HG02840 (cell line): ENCODE data around the gene TMEM255B.
"Not testable (repeated sequence)": the region's sequence is repeated elsewhere in the genome, so short reads cannot be mapped to it uniquely, and the experiment has no call there.

Source experiments
- ATAC-seq: cut with Tn5 transposase; IDR thresholded peaks from one replicate; pipeline ENCODE4 v1.9.1; 2021; ENCODE audit warnings: mild to moderate bottlenecking, moderate library complexity, moderate number of reproducible peaks; ENCODE audit not compliant: unreplicated experiment, low FRiP score

Gene TMEM255B

GRCh38 chr13:113758651-113759524 is at the start of gene TMEM255B:
Gene TMEM255B (plus strand): TSS chr13:113759226. CDS start chr13:113759270, 44 bp downstream.
- no peak for ATAC-seq

- no peak for ATAC-seq
Measured at GRCh38 chr13:113722921-113723320, 36.1 kb upstream of the TMEM255B start.

GRCh38 chr13:113723410-113724015 is 35.5 kb upstream of the TMEM255B start:
- no peak for ATAC-seq

DNA sequence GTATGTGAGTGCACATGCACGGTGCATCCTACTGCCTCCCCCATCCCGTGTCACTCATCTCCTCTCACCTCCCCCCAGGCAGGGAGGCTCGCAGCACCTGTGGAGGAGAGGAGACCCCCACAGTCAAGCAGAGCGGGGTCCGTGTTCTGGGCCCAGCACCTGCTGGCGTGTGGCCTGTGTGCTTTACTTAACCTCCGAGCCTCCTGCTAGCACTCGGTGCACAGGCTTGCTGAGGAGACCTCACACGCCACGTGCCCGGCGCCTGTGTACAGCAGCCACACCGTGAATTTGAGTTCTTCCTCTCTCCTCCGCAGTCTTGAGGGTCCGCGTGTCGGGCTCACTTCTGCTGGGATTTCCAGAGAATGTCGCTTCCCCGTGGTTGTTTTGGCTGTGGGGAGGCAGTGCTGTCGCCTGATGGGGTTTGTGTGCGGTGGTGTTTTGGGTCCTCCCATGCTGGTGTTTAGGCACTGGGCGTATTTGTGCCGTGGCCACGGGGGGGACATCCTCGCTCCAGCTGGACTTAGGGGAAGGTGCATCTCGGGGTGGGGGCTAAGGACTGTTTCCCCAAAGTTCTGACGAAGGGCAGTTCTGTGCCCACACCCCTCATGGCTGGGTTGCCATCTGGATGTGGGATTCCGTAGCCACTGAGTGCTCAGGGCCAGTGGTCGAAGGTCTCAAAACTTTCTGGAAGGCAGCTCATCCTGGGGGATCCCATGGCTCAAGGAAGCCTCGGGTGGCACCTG is 34.8 kb upstream of the TMEM255B start:
- ATAC-seq = no peak

- peak; percentile 89 for ATAC-seq
Measured at GRCh38 chr13:113724780-113725315, 34.2 kb upstream of the TMEM255B start.

GRCh38 chr13:113725329-113726105 is 33.5 kb upstream of the TMEM255B start:
- not testable (repeated sequence) for ATAC-seq

DNA sequence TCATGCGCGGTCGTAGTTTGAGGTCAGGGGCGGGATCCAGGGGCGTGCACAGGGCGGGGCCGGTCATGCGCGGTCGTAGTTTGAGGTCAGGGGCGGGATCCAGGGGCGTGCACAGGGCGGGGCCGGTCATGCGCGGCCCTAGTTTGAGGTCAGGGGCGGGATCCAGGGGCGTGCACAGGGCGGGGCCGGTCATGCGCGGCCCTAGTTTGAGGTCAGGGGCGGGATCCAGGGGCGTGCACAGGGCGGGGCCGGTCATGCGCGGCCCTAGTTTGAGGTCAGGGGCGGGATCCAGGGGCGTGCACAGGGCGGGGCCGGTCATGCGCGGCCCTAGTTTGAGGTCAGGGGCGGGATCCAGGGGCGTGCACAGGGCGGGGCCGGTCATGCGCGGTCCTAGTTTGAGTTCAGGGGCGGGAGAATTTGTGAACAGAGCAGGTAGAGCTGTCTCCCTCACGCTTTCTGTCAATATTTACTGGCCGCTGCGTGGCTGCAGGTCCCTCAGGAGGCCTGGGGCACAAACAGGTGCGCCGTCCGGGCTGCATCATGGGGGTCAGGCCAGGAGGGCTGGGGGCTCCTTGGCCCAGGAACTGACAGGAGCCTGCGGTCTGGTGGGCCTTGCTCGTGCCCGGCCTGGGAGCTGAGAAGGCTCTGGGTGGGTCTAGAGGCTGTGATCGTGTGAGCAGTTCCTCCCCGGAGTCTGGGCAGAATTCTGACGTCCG is 32.8 kb upstream of the TMEM255B start:
- not testable (repeated sequence) for ATAC-seq

GRCh38 chr13:113726961-113727411 is 32.0 kb upstream of the TMEM255B start:
- no peak for ATAC-seq

- ATAC-seq = no peak
Measured at GRCh38 chr13:113728571-113729054, 30.4 kb upstream of the TMEM255B start.

- no peak for ATAC-seq
Measured at GRCh38 chr13:113729187-113730019, 29.6 kb upstream of the TMEM255B start.

DNA sequence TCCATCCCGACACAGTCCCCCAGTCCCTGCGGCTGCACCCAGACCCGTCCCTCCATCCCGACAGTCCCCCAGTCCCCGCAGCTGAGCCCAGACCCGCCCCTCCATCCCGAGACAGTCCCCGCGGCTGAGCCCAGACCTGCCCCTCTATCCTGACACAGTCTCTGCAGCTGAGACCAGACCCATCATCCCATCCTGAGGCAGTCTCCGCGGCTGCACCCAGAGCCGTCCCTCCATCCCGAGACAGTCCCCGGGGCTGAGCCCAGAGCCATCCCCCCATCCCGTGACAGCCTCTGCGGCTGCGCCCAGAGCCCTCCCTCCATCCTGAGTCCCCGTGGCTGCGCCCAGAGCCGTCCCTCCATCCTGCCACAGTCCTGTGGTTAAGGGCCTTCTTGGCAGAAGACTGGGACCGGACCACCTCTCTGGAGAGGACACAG is 28.8 kb upstream of the TMEM255B start:
- ATAC-seq = no peak

GRCh38 chr13:113730831-113731191 is 28.2 kb upstream of the TMEM255B start:
- no peak for ATAC-seq

- no peak for ATAC-seq
Measured at GRCh38 chr13:113731192-113732175, 27.5 kb upstream of the TMEM255B start.

DNA sequence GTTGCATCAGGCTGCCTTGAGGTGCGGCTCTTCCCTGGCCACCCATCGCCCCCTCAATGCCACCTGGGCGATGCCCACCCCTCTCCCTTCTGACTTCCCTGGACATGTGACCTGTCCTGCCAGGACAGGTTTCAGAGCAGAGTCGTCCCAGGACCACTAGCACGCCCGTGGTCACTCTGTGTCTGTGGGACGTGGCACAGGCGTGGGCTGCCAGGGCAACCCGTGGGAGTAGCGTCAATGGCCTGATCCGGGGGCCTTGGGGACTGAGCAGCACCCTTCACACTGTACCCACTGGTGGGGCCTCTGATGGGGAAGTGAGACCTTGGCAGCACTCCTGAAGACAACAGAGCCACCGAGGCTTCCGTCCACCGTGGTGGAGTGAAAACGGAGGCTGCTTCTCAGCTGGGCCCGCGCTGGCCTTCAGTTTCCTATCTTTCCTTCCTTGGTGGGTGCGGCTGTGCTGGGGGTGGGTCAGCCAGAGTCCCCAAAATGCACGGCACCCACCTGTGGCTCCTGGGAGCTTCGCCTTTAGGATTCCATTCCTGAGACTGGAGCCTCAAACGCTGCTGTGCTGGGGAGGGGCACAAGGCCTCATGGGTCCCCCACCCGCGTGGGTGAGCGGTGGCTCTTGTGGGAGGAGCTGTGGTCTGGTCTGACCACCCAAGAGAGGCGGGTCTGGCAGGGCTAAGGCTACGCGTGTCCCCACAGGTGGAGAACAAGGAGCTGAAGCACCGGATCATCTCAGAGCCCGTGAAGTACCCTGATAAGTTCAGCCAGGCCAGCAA is 26.7 kb upstream of the TMEM255B start:
- ATAC-seq = no peak

DNA sequence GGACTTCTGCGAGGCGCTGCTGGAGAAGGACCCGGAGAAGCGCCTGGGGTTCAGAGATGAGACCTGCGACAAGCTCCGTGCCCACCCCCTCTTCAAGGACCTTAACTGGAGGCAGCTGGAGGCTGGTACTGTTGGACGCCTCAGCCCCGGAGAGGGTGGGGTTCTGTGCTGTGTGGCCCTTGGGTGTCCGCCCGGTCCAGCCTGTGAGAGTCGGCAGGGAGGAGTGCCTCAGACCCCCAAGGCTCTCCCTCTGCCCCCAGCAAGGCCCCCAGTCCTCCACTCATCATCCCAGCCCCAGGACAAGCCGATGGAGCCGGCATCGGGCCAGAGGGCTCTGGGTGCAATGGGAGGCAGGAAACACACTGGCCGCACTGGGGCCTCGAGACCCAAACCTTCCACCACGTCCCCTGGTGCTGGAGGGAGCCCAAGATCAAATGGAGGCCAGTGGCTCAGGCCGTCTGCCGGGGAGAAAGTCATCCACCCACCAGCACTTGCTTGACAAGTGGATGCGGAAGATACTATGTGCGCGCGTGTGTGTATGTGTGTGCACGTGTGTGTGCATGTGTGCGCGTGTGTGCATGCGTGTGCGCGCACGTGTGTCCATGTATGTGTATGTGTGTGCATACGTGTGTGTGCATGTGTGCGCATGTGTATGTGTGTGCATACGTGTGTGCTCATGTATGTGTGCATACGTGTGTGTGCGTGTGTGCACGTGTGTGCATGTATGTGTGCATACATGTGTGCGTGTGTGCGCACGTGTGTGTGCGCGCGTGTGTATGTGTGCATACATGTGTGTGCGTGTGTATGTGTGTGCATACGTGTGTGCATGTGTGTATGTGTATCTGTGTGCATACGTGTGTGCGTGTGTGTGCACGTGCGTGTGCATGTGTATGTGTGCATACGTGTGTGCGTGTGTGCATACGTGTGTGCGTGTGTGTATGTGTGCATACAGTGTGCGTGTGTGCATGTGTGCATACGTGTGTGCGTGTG is 25.8 kb upstream of the TMEM255B start:
- no peak for ATAC-seq
